ENCODE results near the gene TTLL13. TPM values are rescaled to one million over a fixed set of nuclear protein-coding genes. Genes with fewer than 3 reads are reported as not detected.
"Not testable (repeated sequence)": the region's sequence is repeated elsewhere in the genome, so short reads cannot be mapped to it uniquely, and the experiment has no call there.

The TTLL13 gene
- total and polyA plus RNA-seq, 3 donors from 2014 or later, result 6.8 to 30.3 (median 18.0) TPM

GRCh38 chr15:90270502-90271150 is 21.3 kb downstream of the TTLL13 start:
- Histone ChIP-seq H3K36me3 (ENCODE audit: low read depth, missing control alignments) (no peaks in the 10 kb centered on the region), H3K4me3 (no peak overlapping the region), H3K27ac (peak overlapping the region in 1 of 2 donors; percentile 19), H3K27me3 (no peaks in the 10 kb centered on the region), H3K4me1 (peaks cover 38% of the 10 kb centered on the region), H3K9me3 (no peaks in the 10 kb centered on the region)
- 93 to 95% methylated on average over 9 to 10 of the region's 10 CpGs for WGBS, 2 donors
- no peak for DNase-seq
- intact Hi-C loops (cut with DNase I; ENCODE audit: low total_unique reads), result no loop called here
- TF ChIP-seq POLR2A (IDR thresholded peaks at IDR 0.05), result no peak
- TF ChIP-seq CTCF (IDR thresholded peaks at IDR 0.05), result no peak

GRCh38 chr15:90271459-90272166 is 22.3 kb downstream of the TTLL13 start:
- Histone ChIP-seq H3K27ac (peak overlapping the region in 1 of 2 donors; percentile 41), H3K4me1 (peaks cover 36% of the 10 kb centered on the region), H3K9me3 (no peaks in the 10 kb centered on the region), H3K36me3 (ENCODE audit: low read depth, missing control alignments) (no peaks in the 10 kb centered on the region), H3K4me3 (no peak overlapping the region), H3K27me3 (no peaks in the 10 kb centered on the region)
- no peak for TF ChIP-seq CTCF (IDR thresholded peaks at IDR 0.05)
- TF ChIP-seq POLR2A (IDR thresholded peaks at IDR 0.05), result no peak
- intact Hi-C loops (cut with DNase I; ENCODE audit: low total_unique reads), result no loop called here
- DNase-seq, result peak; percentile 32
- 39 to 40% methylated on average over 7 of the region's 7 CpGs for WGBS, 2 donors

GRCh38 chr15:90278467-90278866 is 29.1 kb downstream of the TTLL13 start:
- DNase-seq; H3K4me3 ChIP-seq; H3K27ac ChIP-seq; H3K36me3 ChIP-seq (ENCODE audit: low read depth, missing control alignments); H3K9me3 ChIP-seq; H3K27me3 ChIP-seq; intact Hi-C loops (cut with DNase I; ENCODE audit: low total_unique reads); H3K4me1 ChIP-seq: not testable (repeated sequence)
- 95 to 97% methylated on average over 12 of the region's 12 CpGs for WGBS, 2 donors

- not testable (repeated sequence) for H3K4me1 ChIP-seq, DNase-seq
- 80 to 85% methylated on average over 5 of the region's 5 CpGs for WGBS, 2 donors
Observed at GRCh38 chr15:90280743-90281142, 31.4 kb downstream of the TTLL13 start.

GRCh38 chr15:90281637-90282036 is 32.3 kb downstream of the TTLL13 start:
- WGBS, 2 donors, result 79 to 86% methylated on average over 6 of the region's 6 CpGs
- not testable (repeated sequence) for H3K4me3 ChIP-seq

More at GRCh38 chr15:90280743-90281142, 31.4 kb downstream of the TTLL13 start:
- H3K36me3 ChIP-seq (ENCODE audit: low read depth, missing control alignments); H3K27ac ChIP-seq; H3K9me3 ChIP-seq; H3K27me3 ChIP-seq; intact Hi-C loops (cut with DNase I; ENCODE audit: low total_unique reads); H3K4me3 ChIP-seq: not testable (repeated sequence)

GRCh38 chr15:90286678-90287077 is 37.3 kb downstream of the TTLL13 start:
- H3K4me1 ChIP-seq, result no peaks in the 10 kb centered on the region
- no peak for DNase-seq
- H3K36me3 ChIP-seq (ENCODE audit: low read depth, missing control alignments), result no peaks in the 10 kb centered on the region
- TF ChIP-seq POLR2A (IDR thresholded peaks at IDR 0.05) (no peak), CTCF (IDR thresholded peaks at IDR 0.05) (peak in 1 of 3 experiments; percentile 26)
- H3K9me3 ChIP-seq, result no peaks in the 10 kb centered on the region
- no peak overlapping the region for H3K27ac ChIP-seq
- intact Hi-C loops (cut with DNase I; ENCODE audit: low total_unique reads), result no loop called here
- no peaks in the 10 kb centered on the region for H3K27me3 ChIP-seq
- H3K4me3 ChIP-seq, result no peak overlapping the region

More at GRCh38 chr15:90281637-90282036, 32.3 kb downstream of the TTLL13 start:
- H3K27ac ChIP-seq; DNase-seq; H3K36me3 ChIP-seq (ENCODE audit: low read depth, missing control alignments); intact Hi-C loops (cut with DNase I; ENCODE audit: low total_unique reads); H3K9me3 ChIP-seq; H3K27me3 ChIP-seq; H3K4me1 ChIP-seq: not testable (repeated sequence)
